ENCODE results near the gene DNAJB7.
A peak's percentile ranks its signal among the peaks of the same experiment; 100 is the strongest.
"Not testable (repeated sequence)": the region's sequence is repeated elsewhere in the genome, so short reads cannot be mapped to it uniquely, and the experiment has no call there.

The DNAJB7 gene

GRCh38 chr22:40838486-40838885 is 23.4 kb downstream of the DNAJB7 start:
- no peak for DNase-seq

DNA sequence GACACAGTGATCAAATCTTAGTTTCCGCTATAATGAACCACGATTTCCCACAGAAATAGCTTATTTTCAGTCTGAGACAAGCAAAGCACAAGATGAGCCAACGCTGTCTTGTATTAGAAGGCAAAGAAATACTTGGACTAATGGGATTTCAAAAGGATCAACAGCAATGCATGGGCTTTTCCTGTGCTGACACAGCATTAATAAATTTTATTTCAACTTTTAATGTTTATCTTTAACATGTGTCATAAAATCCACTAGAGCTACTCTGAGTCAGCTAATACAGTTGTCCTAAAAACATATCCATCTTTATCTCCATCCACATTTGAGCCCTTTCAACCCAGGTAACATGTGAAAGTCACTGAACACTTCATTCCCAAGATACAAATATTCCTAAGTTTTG is 27.3 kb downstream of the DNAJB7 start:
- no peak for DNase-seq

DNA sequence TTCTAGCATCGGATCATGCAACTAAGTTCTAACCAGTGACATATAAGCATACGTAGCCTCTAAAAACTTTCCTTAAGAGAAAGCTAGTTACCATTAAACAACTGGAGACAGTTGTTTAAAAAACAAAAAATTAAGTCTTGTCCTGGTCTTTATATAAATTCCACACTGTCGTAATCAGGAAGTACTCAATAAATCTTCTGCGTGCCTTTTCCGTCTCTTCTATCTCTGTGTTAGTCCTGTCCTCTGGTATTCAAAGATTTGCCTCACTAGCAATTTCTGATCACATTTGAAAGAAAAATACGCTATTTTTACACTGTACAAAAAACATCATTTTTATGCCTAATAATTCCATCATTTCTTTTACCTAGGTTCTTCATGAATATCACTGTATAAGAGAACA is 32.8 kb downstream of the DNAJB7 start:
- DNase-seq: no peak

DNA sequence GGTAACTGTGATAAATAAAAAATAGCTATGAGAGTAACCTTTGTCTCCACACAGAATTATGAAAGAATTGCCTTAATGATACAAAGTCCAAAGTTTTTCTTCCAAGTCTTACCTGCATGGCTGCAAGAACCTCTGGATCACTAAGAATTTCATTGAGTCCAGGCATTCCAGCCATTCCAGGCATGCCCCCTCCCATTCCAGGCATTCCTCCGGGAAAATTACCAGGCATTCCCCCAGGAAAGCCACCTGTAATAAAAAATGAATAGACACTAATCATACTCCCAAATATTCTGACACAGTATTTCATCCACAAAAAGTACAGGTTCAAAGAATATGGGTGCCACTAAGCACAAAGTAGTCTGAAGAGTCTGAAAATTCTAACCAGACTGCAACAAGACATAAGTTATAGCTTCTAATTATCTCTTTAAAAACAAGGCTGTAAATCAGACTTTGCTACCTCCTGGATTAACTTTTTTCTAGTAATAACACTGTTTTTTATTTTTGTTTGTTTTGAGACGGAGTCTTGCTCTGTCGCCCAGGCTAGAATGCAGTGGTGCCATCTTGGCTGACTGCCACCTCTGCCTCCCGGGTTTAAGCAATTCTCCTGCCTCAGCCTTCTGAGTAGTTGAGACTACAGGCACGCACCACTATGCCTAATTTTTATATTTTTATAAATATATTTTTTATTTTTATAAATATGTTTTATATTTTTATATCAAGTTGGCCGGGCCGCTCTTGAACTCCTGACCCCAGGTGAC is 34.8 kb downstream of the DNAJB7 start:
- no peak for DNase-seq

- not testable (repeated sequence) for DNase-seq
These were observed 35.6 kb downstream of the DNAJB7 start for GRCh38 chr22:40826292-40826691.

DNA sequence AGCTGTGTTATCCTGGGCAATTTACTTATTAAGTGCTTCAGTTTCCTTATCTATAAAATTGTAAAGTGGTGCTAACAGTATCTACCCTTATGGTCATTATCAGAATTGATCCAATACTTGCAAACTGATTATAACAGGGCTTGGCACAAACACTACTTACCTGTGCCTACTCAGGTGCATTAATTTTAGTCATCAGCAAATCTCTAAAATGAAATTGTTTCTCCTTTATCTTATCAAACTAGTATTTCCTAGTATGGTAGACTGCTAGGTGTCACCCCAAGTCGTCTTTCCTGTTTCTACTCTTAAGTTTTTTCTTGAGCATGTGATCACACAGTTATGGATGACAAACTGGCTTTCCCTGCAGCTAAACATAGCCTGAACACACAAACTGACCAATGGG is 38.5 kb downstream of the DNAJB7 start:
- DNase-seq: no peak

- DNase-seq: no peak
These were observed 42.2 kb downstream of the DNAJB7 start for GRCh38 chr22:40819599-40820140.

DNA sequence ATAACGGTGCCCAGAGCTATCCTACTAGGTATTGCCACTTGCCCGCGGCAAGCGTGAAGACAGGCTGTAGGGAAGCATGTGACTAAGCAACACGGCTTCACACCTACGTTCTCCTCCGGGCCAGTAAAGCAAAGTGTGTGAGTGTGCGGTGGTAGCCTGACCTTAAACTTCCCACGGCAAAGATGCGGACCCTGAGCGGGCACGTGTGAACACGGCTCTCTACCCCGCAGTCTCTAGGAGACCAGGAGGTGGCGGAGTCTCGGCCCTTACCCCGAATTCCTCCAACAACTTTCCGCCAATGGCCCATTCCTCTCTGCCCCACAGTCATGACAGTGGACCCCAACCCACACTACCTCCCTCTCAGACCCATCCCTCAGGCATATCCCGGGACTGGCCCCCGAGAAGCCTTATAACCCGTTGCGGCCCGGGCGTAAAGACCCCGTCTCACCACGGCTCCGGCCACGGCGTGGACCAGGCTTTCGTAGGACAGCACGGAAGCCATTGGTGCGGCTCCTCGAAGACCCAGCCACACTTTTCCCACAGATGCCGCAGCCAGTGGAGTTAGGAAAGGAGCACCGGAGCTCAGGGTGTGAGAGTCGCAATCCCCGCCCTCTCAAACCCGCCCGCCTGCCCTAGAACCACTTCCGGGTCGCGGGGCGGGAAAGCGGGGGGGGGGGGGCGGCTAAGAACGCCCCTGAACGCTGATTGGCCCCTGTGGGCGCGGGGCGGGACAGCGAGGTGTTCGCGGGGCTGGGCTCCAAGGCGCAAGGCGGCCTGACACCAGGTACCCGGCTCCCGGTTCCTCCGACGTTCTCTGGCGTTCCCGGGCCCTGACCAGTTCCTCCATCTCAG is 42.9 kb downstream of the DNAJB7 start, which contains the start of gene SLC25A17:
SLC25A17 (minus strand) TSS at position 600 of the 852 bp plus-strand sequence; CDS start at position 502, 98 bp downstream.
- peak; percentile 95 for DNase-seq

GRCh38 chr22:40818192-40818746 is 43.6 kb downstream of the DNAJB7 start:
- no peak for DNase-seq

DNA sequence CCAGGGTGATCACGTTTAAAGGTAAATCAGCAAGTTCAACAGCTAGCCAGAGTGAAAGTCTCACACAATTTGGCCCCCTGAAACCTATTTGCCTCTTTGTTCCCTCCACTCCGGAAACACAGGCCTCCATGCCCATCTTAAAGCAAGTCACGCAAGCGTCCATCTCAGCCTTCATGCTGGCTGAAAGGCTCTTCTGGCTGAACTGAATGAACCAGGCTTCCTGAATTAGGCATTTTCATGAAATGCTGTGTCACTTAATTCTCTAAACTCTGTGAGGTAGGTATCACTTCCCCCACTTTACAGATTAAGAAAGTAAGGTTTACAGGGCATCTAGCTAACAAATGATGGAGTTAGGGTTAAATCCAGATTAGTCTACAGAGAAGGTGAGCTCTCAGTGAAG is 44.2 kb downstream of the DNAJB7 start:
- no peak for DNase-seq

DNA sequence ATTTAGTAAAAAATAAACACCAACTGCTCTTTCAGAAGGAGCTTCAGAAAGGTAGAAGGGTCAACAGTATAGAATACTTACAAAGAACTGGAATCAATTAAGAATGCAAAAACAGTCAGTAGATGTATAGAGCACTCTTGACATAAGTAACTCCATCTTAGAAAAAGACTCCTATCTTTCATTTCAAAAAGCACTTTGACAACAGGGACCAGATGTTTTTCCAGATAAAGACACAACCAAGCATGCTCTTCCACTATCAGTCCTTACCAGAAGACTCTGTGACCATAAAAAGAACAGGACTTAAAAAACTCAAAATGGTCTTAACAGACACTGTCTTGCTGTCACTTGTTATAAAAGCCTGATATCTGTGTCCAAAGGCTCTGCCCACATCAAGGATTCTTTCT is 48.0 kb downstream of the DNAJB7 start:
- no peak for DNase-seq

All from femur (tissue), 1 donor.